Stimulated activated CD8-positive, alpha-beta memory T cell treated with anti-CD3 and anti-CD28 coated beads, Interleukin-7, amount 100 ng/mL, for 24 hours (primary cell): ENCODE data around the gene DENND1A.

Source experiments
- DNase-seq: peaks from one replicate; pipeline ENCODE4 v3.0.0-alpha.2; 2020; ENCODE audit warnings: low read depth

The DENND1A gene

GRCh38 chr9:123724211-123724796 is 205.6 kb downstream of the DENND1A start:
- no peak for DNase-seq

- no peak for DNase-seq
Observed at GRCh38 chr9:123723135-123723875, 206.6 kb downstream of the DENND1A start.

- no peak for DNase-seq
Observed at GRCh38 chr9:123722378-123722777, 207.5 kb downstream of the DENND1A start.

GRCh38 chr9:123718188-123718587 is 211.7 kb downstream of the DENND1A start:
- no peak for DNase-seq

- DNase-seq: no peak
Observed at GRCh38 chr9:123717581-123718175, 212.2 kb downstream of the DENND1A start.

GRCh38 chr9:123716339-123716945 is 213.5 kb downstream of the DENND1A start:
- no peak for DNase-seq

GRCh38 chr9:123715258-123715657 is 214.7 kb downstream of the DENND1A start:
- DNase-seq: no peak

- no peak for DNase-seq
Observed at GRCh38 chr9:123713282-123713681, 216.6 kb downstream of the DENND1A start.

- no peak for DNase-seq
Observed at GRCh38 chr9:123712399-123712798, 217.5 kb downstream of the DENND1A start.

GRCh38 chr9:123710299-123710698 is 219.6 kb downstream of the DENND1A start:
- no peak for DNase-seq

GRCh38 chr9:123702483-123702882 is 227.4 kb downstream of the DENND1A start:
- DNase-seq: no peak

- no peak for DNase-seq
Observed at GRCh38 chr9:123697686-123698085, 232.2 kb downstream of the DENND1A start.

- no peak for DNase-seq
Observed at GRCh38 chr9:123696476-123696875, 233.4 kb downstream of the DENND1A start.

- no peak for DNase-seq
Observed at GRCh38 chr9:123695386-123695785, 234.5 kb downstream of the DENND1A start.

GRCh38 chr9:123691765-123692303 is 238.1 kb downstream of the DENND1A start:
- no peak for DNase-seq

GRCh38 chr9:123689701-123690428 is 240.1 kb downstream of the DENND1A start:
- DNase-seq: no peak

GRCh38 chr9:123687246-123687751 is 242.6 kb downstream of the DENND1A start:
- DNase-seq: no peak

GRCh38 chr9:123686829-123687192 is 243.1 kb downstream of the DENND1A start:
- no peak for DNase-seq

GRCh38 chr9:123686131-123686828 is 243.6 kb downstream of the DENND1A start:
- no peak for DNase-seq

- DNase-seq: no peak
Observed at GRCh38 chr9:123685489-123686083, 244.3 kb downstream of the DENND1A start.
